ENCODE results near the gene POPDC3.

Gene POPDC3

GRCh38 chr6:105109955-105110895 is 69.6 kb downstream of the POPDC3 start:
- in situ Hi-C loops (cut with MboI; ENCODE audit: low sequenced_read_pairs, unreplicated experiment): no loop called here

GRCh38 chr6:105108631-105109262 is 71.1 kb downstream of the POPDC3 start:
- no peak for DNase-seq (ENCODE audit: low spot score)
- in situ Hi-C loops (cut with MboI; ENCODE audit: low sequenced_read_pairs, unreplicated experiment): no loop called here
- no peak for TF ChIP-seq CTCF (IDR thresholded peaks at IDR 0.05; ENCODE audit: borderline replicate concordance, control extremely low read depth, extremely low read depth, insufficient read depth, missing control alignments)

More at GRCh38 chr6:105109955-105110895, 69.6 kb downstream of the POPDC3 start:
- TF ChIP-seq CTCF (IDR thresholded peaks at IDR 0.05; ENCODE audit: borderline replicate concordance, control extremely low read depth, extremely low read depth, insufficient read depth, missing control alignments): no peak
- no peak for DNase-seq (ENCODE audit: low spot score)

Data from GM13976 (cell line).